GM12878 (cell line): ENCODE data around the gene UBE2M. TPM values are rescaled to one million over a fixed set of nuclear protein-coding genes. Genes with fewer than 3 reads are reported as not detected.

Source experiments
- CHD1 ChIP-seq: IDR thresholded peaks from 2 replicates; pipeline ENCODE4 v1.6.1; 2012; ENCODE audit warnings: low read depth, low read length, improper control_type of control experiment
- CREM ChIP-seq: IDR thresholded peaks from 2 replicates; pipeline ENCODE4 v1.6.1; 2014; ENCODE audit warnings: antibody characterized with exemption, low read depth
- CUX1 ChIP-seq: IDR thresholded peaks from 2 replicates; pipeline ENCODE4 v1.6.1; 2012; ENCODE audit warnings: improper control_type of control experiment, low read depth, low read length; ENCODE audit not compliant: insufficient replicate concordance
- ETV6 ChIP-seq, 2 experiments: fragments of 450-650 bp in 1 of 2; IDR thresholded peaks in 1 of 2; conservative IDR thresholded peaks in 1 of 2; 2 replicates each; pipeline ENCODE4 v1.6.1; 2014; ENCODE audit warnings: antibody characterized with exemption in 1 of 2, borderline replicate concordance in 1 of 2, low read depth in 1 of 2, mild to moderate bottlenecking in 1 of 2, moderate library complexity in 1 of 2
- EZH2 ChIP-seq: IDR thresholded peaks from 2 replicates; pipeline ENCODE4 v1.6.1; 2012; ENCODE audit warnings: low read depth, mild to moderate bottlenecking, control low read depth, inconsistent platforms, low read length, borderline replicate concordance; ENCODE audit not compliant: control insufficient read depth
- JUND ChIP-seq: IDR thresholded peaks from 2 replicates; pipeline ENCODE4 v1.6.1; 2012; ENCODE audit warnings: low read depth, mild to moderate bottlenecking, low read length, improper control_type of control experiment, moderate library complexity
- LARP7 ChIP-seq: fragments of 450-650 bp; IDR thresholded peaks from 2 replicates; pipeline ENCODE4 v1.6.1; 2017; ENCODE audit warnings: mild to moderate bottlenecking
- SIN3A ChIP-seq: IDR thresholded peaks from 2 replicates; pipeline ENCODE4 v1.6.1; 2012; ENCODE audit warnings: low read depth, low read length, improper control_type of control experiment
- SMAD5 ChIP-seq: IDR thresholded peaks from 2 replicates; pipeline ENCODE4 v1.6.1; 2016; ENCODE audit warnings: antibody characterized with exemption, low read depth
- SMC3 ChIP-seq: IDR thresholded peaks from 2 replicates; pipeline ENCODE4 v1.6.1; 2011; ENCODE audit warnings: low read length, improper control_type of control experiment, borderline replicate concordance
- SREBF1 ChIP-seq: IDR thresholded peaks from 2 replicates; pipeline ENCODE4 v1.6.1; 2012; ENCODE audit warnings: mild to moderate bottlenecking, low read length
- STAT1 ChIP-seq: fragments of 450-650 bp; conservative IDR thresholded peaks from 2 replicates; pipeline ENCODE4 v1.6.1; 2014; ENCODE audit warnings: antibody characterized with exemption, mild to moderate bottlenecking
- YY1 ChIP-seq: IDR thresholded peaks from 2 replicates; pipeline ENCODE4 v1.6.1; 2011; ENCODE audit warnings: low read depth, mild to moderate bottlenecking, low read length
- ZNF687 ChIP-seq: fragments of 450-650 bp; IDR thresholded peaks from 2 replicates; pipeline ENCODE4 v1.6.1; 2017; ENCODE audit warnings: mild to moderate bottlenecking, moderate library complexity
- polyA plus RNA-seq, 11 experiments: library from polyadenylated mRNA; depleted of rRNA in 4 of 11; unstranded in 6 of 11; stranded (reverse) in 5 of 11; fragments of >200 nt; fragmentation: Nextera tagmentation in 4 of 11; fragmentation: Illumina TruSeq in 1 of 11; extraction: Ambion mirVana in 4 of 11; extraction: Trizol in 1 of 11; gene quantifications; 1 replicate in 1 of 11; 2 replicates in 10 of 11; pipeline versions ENCODE4 v1.2.1 to v1.2.3, GENCODE V29; 2011 to 2016; ENCODE audit warnings: inconsistent platforms in 2 of 11, missing spikeins in 2 of 11, low read depth in 1 of 11
- total RNA-seq, 4 experiments: library from RNA; depleted of rRNA in 3 of 4; stranded (reverse); fragments of >200 nt in 3 of 4; fragmentation: Illumina TruSeq in 1 of 4; extraction: Trizol in 1 of 4; gene quantifications; 2 replicates each; pipeline versions ENCODE4 v1.2.1 to v1.2.3, GENCODE V29; 2013 to 2021
- TF ChIP-seq, protein P1 (sequence below): fragments of 450-650 bp; IDR thresholded peaks from 2 replicates; pipeline ENCODE4 v1.6.1; 2016; ENCODE audit warnings: mild to moderate bottlenecking, moderate library complexity, borderline replicate concordance

The UBE2M gene
- total and polyA plus RNA-seq, 10 of the 15 experiments (the other 5 are each of a cell fraction or from before 2014, with no cell fraction given) = 1.4 to 105 (median 73.9) TPM

GRCh38 chr19:58559275-58560006 is 1.0 kb upstream of the UBE2M start (continued):
- peak; percentile 67; the same call in 1 of the 2 replicates for TF ChIP-seq STAT1
- TF ChIP-seq CHD1 = peak; percentile 93; the same call in 1 of the 2 replicates
- TF ChIP-seq ETV6 (conservative IDR thresholded peaks at IDR 0.05 in 1 of 2, IDR thresholded peaks at IDR 0.05 in 1 of 2; ENCODE audit: borderline replicate concordance in 1 of 2, low read depth in 1 of 2) = peak in 1 of 2 experiments; percentile 74; a peak in 1 of 4 replicates
- TF ChIP-seq LARP7 = peak; percentile 91
- TF ChIP-seq YY1 = peak; percentile 40; the same call in 1 of the 2 replicates
- peak; percentile 65 for TF ChIP-seq SMAD5
- TF ChIP-seq SIN3A = peak; percentile 74
- peak; percentile 50 for TF ChIP-seq CUX1
- TF ChIP-seq, protein P1, sequence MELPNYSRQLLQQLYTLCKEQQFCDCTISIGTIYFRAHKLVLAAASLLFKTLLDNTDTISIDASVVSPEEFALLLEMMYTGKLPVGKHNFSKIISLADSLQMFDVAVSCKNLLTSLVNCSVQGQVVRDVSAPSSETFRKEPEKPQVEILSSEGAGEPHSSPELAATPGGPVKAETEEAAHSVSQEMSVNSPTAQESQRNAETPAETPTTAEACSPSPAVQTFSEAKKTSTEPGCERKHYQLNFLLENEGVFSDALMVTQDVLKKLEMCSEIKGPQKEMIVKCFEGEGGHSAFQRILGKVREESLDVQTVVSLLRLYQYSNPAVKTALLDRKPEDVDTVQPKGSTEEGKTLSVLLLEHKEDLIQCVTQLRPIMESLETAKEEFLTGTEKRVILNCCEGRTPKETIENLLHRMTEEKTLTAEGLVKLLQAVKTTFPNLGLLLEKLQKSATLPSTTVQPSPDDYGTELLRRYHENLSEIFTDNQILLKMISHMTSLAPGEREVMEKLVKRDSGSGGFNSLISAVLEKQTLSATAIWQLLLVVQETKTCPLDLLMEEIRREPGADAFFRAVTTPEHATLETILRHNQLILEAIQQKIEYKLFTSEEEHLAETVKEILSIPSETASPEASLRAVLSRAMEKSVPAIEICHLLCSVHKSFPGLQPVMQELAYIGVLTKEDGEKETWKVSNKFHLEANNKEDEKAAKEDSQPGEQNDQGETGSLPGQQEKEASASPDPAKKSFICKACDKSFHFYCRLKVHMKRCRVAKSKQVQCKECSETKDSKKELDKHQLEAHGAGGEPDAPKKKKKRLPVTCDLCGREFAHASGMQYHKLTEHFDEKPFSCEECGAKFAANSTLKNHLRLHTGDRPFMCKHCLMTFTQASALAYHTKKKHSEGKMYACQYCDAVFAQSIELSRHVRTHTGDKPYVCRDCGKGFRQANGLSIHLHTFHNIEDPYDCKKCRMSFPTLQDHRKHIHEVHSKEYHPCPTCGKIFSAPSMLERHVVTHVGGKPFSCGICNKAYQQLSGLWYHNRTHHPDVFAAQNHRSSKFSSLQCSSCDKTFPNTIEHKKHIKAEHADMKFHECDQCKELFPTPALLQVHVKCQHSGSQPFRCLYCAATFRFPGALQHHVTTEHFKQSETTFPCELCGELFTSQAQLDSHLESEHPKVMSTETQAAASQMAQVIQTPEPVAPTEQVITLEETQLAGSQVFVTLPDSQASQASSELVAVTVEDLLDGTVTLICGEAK = peak; percentile 89
- peak; percentile 51 for TF ChIP-seq CREM
- TF ChIP-seq JUND = no peak
- no peak for TF ChIP-seq SMC3
- TF ChIP-seq ZNF687 = peak; percentile 76; the same call in 1 of the 2 replicates
- 0 out of 2 replicates have a peak, but pooled peaks have one; percentile 4 for TF ChIP-seq SREBF1
- no peak for TF ChIP-seq EZH2
